Neural crest cell (in vitro differentiated cells): ENCODE measurements around the gene HS3ST4. TPM values are rescaled to one million over a fixed set of nuclear protein-coding genes. Genes with fewer than 3 reads are reported as not detected.
A peak's percentile ranks its signal among the peaks of the same experiment; 100 is the strongest.

Experiments used
- DNase-seq: peaks from one replicate; pipeline ENCODE4 v3.0.0; 2021; ENCODE audit warnings: low read depth, mixed read lengths, low spot score
- H3K27ac Mint-ChIP-seq: one replicate; pipeline ENCODE4 v1.8.0; 2021; ENCODE audit warnings: mild to moderate bottlenecking, mixed read lengths; ENCODE audit not compliant: unreplicated experiment
- H3K27me3 Mint-ChIP-seq: 2 replicates; pipeline ENCODE4 v1.8.0; 2021; ENCODE audit warnings: low read depth, mild to moderate bottlenecking, mixed read lengths
- H3K36me3 Mint-ChIP-seq: 2 replicates; pipeline ENCODE4 v1.8.0; 2021; ENCODE audit warnings: low read depth, mild to moderate bottlenecking, mixed read lengths
- H3K4me1 Mint-ChIP-seq: 2 replicates; pipeline ENCODE4 v1.8.0; 2021; ENCODE audit warnings: mixed read lengths
- H3K4me3 Mint-ChIP-seq: one replicate; pipeline ENCODE4 v1.8.0; 2021; ENCODE audit warnings: mild to moderate bottlenecking, mixed read lengths
- H3K9me3 Mint-ChIP-seq: 2 replicates; pipeline ENCODE4 v1.8.0; 2021; ENCODE audit warnings: mixed read lengths
- total RNA-seq: library from RNA; stranded (reverse); gene quantifications from 2 replicates; pipeline ENCODE4 v1.2.1, GENCODE V29; 2021
- TF ChIP-seq, protein P1 (sequence below): fragments of 200-600 bp; sonication (generic); conservative IDR thresholded peaks from 2 replicates; pipeline ENCODE4 v1.5.0; 2021; ENCODE audit warnings: antibody characterized with exemption, mild to moderate bottlenecking

Gene HS3ST4
- total RNA-seq, 1 donor from 2014 or later = 1.1 TPM

DNA sequence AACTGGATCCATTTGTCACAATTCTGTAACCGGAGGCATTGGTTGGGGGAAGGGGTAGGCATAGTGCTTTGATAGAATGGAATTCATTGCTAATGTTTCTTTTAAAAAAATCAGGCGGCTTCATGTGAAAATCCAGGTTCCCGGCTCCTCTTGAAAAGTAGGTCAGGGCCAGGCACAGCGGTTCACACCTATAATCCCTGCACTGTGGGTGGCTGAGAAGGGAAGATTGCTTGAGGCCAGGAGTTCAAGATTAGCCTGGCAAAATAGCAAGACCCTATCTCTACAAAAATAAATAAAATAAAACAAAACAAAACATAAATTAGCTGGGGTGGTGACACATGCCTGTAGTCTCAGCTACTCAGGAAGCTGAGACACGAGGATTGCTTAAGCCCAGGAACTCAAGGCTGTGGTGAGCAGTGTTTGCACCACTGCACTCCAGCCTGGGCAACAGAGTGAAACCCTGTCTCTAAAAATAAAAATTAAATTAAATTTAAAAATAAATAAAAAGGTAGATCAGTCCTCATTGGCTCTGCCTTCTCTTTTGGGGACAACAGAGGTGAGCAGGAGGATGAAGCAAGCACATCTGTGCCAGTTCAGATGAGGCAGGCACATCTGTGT is 466.5 kb downstream of the HS3ST4 start:
- Mint-ChIP-seq H3K9me3 (no peaks in the 10 kb centered on the region), H3K4me3 (no peak overlapping the region), H3K4me1 (no peaks in the 10 kb centered on the region), H3K27ac (no peak overlapping the region), H3K36me3 (no peaks in the 10 kb centered on the region), H3K27me3 (no peaks in the 10 kb centered on the region)
- DNase-seq = no peak
- TF ChIP-seq, protein P1, sequence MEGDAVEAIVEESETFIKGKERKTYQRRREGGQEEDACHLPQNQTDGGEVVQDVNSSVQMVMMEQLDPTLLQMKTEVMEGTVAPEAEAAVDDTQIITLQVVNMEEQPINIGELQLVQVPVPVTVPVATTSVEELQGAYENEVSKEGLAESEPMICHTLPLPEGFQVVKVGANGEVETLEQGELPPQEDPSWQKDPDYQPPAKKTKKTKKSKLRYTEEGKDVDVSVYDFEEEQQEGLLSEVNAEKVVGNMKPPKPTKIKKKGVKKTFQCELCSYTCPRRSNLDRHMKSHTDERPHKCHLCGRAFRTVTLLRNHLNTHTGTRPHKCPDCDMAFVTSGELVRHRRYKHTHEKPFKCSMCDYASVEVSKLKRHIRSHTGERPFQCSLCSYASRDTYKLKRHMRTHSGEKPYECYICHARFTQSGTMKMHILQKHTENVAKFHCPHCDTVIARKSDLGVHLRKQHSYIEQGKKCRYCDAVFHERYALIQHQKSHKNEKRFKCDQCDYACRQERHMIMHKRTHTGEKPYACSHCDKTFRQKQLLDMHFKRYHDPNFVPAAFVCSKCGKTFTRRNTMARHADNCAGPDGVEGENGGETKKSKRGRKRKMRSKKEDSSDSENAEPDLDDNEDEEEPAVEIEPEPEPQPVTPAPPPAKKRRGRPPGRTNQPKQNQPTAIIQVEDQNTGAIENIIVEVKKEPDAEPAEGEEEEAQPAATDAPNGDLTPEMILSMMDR = no peak

DNA sequence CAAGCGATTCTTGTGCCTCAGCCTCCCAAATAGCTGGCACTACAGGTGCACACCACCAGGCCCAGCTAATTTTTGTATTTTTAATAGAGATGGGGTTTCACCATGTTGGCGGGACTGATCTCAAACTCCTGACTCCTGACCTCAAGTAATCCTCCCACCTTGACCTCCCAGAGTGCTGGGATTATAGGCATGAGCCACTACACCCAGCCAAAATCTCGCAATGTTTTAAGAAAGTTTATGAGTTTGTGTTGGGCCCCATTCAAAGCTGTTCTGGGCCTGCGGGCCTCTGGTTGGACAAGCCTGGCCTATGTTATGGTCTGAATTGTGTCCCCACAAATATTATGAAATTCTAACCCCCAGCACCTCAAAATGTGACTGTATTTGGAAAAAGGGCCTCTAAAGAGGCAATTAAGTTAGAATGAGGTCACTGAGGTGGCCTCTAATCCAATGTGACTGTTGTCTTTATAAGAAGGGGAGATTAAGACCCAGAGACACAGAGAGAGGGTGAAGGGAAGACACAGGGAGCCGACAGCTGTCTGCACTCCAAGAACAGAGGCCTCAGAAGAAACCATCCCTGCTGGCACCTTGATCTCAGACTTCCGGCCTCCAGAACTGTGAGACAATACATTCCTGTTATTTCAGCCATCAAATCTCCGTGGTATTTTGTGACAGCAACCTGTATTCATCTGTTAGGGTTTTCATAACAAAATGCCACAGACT is 469.9 kb downstream of the HS3ST4 start:
- peaks cover 4% of the 10 kb centered on the region for H3K9me3 Mint-ChIP-seq
- DNase-seq = no peak
- TF ChIP-seq, protein P1 = no peak
- H3K4me3 Mint-ChIP-seq = no peak overlapping the region
- no peaks in the 10 kb centered on the region for H3K4me1 Mint-ChIP-seq
- H3K27ac Mint-ChIP-seq = no peak overlapping the region
- no peaks in the 10 kb centered on the region for H3K27me3 Mint-ChIP-seq
- no peaks in the 10 kb centered on the region for H3K36me3 Mint-ChIP-seq

DNA sequence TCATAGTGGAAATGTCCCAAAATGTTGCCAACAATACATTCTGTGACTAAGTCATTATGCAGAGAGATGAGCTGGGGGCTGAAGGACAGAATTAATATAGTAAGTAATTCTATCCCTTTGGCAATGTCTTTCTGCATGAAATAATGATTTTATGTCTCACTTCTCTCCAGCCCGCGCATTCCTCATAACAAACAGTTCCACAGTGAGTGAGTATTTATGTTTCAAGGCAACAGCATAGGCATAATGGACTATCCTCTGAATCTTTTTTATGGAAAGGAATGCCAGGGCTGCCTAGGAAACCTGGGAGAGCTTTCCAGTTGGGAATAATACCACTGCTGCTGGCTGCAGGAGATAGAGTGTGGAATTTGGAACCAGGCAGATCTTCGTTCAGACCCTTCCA is 477.7 kb downstream of the HS3ST4 start:
- Mint-ChIP-seq H3K27ac (no peak overlapping the region), H3K27me3 (peaks cover 6% of the 10 kb centered on the region), H3K36me3 (no peaks in the 10 kb centered on the region), H3K4me3 (no peak overlapping the region), H3K9me3 (peaks cover 5% of the 10 kb centered on the region), H3K4me1 (no peaks in the 10 kb centered on the region)
- DNase-seq = no peak
- TF ChIP-seq, protein P1 = no peak

DNA sequence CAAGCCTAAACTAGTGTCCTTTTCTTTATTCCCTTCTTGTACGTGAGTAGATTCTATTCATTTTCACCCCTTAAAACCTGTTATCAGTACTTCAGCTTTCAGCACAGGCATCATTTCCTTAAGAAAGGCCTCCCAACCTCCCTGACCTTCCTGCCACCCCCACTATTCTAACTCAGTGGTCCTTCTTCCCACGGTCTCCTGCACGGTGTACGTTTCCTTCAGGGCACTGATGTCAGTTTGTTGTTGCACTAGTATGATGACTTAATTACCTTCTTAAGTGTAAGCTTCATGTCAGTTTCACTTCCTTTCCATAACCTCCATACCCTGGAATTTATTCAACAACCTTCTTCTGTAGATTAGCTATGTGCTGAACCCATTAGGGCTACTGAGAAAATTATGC is 484.2 kb downstream of the HS3ST4 start:
- H3K4me3 Mint-ChIP-seq = no peak overlapping the region
- H3K4me1 Mint-ChIP-seq = peaks cover 6% of the 10 kb centered on the region
- peak overlapping the region; percentile 59 for H3K27ac Mint-ChIP-seq
- H3K9me3 Mint-ChIP-seq = peaks cover 2% of the 10 kb centered on the region
- no peak for DNase-seq
- no peaks in the 10 kb centered on the region for H3K27me3 Mint-ChIP-seq
- TF ChIP-seq, protein P1 = no peak
- peaks cover 2% of the 10 kb centered on the region for H3K36me3 Mint-ChIP-seq

DNA sequence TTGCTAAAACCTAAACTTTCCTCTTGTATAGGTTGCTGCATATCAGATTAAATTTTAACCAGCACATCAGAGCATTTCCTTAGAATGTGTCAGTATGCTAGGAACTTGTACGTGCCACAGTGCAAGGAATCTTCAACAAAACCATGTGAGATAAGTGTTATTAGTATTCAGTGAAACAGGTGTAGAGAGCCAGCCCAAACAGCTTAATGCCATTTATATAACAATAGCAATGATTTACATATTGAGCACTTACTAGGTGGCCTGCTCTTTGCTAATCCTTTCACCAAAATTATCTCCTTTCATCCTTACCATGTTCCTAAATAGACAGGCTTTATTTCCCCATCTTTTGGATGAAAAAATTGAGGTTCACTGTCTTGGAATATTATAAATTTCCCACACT is 485.7 kb downstream of the HS3ST4 start:
- Mint-ChIP-seq H3K27me3 (no peaks in the 10 kb centered on the region), H3K36me3 (peaks cover 6% of the 10 kb centered on the region), H3K4me3 (no peak overlapping the region), H3K4me1 (peaks cover 6% of the 10 kb centered on the region), H3K27ac (no peak overlapping the region), H3K9me3 (peaks cover 2% of the 10 kb centered on the region)
- DNase-seq = no peak
- TF ChIP-seq, protein P1 = no peak
